Activated CD4-positive, alpha-beta T cell treated with anti-CD3 and anti-CD28 coated beads, Interleukin-2, Interleukin-6, amounts not matched to agents 100 ng/mL and 50 ng/mL, durations not matched to agents 16 hours and 8 hours (primary cell): Measurements from ENCODE around the gene WNT5A.
"Not testable (repeated sequence)": the region's sequence is repeated elsewhere in the genome, so short reads cannot be mapped to it uniquely, and the experiment has no call there.

Experiments used
- DNase-seq: peaks from one replicate; pipeline ENCODE4 v3.0.0-alpha.2; 2020

Gene WNT5A

DNA sequence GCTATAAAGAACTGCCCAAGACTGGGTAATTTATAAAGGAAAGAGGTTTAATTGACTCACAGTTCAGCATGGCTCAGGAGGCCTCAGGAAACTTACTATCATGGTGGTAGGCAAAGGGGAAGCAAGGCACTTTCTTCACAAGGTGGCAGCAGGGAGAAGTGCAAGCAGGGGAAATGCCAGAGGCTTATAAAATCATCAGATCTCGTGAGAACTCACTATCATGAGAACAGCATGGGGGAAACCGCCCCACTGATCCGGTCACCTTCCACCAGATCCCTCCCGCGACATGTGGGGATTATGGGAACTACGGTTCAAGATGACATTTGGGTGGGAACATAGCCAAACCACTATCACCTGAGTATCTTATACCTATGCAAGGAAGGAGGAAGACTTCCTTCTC is 18.0 kb upstream of the WNT5A start:
- DNase-seq, result not testable (repeated sequence)

DNA sequence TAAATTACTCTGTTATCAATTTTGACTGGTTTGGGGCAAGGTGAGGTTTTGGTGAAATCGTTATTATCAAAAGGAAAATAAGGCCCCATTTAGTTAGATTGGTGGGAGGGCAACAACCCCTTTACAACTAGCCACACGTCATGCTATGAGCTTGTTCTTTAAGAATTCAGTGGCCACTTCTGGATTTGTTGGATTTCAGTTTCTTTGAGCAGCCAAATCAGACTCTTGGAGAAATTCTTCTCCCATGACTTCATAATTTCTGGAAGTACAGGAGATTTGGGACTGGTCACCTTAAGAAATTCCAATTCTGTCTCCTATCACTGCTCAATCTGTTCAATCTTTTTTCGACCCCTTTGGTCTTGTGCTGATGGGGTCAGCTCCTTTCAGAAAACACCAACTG is 14.8 kb upstream of the WNT5A start:
- no peak for DNase-seq

DNA sequence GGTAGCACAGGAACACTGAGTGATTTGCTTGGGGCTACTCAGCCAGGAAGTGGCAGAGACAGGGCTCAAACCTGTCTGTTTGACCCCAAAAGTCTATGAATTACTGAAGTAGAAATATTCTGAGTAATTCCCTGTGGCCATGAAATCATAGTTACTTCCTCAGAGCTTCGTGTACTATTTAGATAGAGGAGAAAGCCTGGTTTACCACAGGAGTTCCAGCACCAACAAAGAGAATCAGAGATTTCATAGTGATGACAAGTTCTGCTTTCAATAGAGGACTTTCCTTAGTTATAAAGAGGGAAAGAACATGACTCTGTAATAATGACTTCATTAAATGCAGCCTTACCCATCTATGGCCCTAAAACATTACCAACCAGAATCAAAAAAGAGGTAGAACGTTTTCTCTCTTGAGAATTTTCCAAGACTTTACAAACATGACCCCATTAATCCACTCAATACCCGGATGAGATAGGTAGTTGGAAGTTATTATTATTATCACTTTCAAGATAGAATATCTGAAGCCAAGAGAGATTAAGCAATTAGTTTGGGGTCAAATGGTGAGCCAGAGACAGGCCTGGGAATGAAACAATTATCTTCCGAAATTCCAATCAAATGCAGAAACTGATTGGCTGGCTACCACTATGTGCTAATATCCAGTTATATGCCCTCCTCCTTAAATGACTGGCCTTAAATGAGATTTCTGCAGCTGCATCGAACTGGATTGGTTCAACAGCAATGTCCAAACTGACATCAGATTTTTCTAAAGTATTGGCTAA is 13.6 kb upstream of the WNT5A start:
- no peak for DNase-seq

DNA sequence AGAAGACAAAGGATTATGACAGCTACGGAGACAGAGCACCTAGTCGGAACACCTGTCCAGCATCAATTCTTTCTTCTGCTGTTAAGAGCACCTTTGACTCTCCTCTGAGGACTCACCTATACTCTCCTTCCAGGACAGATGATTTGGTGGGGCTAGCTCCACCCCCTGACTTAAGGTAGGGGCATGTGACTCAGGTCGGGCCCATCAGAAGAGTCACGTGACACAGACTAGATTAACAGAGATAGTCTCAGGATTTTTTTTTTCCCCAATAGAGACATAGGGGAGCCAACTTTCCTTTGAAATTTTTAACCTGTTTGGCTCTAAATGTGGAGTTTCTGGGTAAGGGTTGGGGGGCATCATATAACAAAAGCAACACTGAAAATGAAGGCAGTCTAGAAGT is 11.4 kb upstream of the WNT5A start:
- no peak for DNase-seq

DNA sequence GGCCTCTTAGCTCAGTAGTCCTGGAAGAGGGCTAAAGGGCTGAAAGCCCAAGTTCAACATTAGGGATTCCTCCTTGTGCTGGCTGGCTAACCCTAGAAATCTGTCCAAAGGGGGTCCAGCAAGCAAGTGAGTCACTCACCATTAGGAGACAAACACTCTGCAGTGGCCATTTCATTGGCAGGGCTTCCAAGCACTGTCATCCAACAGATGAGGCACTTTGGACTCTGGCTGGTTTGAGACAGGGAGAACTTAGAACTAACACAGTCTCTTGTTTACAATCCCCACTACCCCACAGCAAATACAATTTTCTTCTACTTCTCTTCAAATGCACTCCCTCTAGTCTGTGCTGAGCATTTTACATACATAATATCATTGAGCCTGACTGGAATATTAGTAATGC is 10.1 kb upstream of the WNT5A start:
- DNase-seq, result no peak

DNA sequence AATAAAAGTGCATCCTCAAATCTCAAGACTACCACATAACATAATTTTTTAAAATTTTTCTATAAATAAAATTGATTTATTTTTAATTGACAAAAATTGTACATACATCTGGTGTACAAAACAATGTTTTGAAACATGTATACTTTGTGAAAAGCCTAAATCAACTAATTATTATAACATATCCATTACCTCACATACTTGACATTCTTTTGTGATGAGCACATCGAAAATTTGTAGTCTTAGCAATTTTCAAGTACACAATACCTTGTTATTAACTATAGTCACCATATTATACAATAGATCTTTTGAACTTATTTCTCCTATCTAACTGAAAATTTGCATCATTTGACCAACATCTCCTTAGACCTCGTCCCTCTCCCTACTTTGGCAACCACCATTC is 7.9 kb upstream of the WNT5A start:
- DNase-seq, result no peak

DNA sequence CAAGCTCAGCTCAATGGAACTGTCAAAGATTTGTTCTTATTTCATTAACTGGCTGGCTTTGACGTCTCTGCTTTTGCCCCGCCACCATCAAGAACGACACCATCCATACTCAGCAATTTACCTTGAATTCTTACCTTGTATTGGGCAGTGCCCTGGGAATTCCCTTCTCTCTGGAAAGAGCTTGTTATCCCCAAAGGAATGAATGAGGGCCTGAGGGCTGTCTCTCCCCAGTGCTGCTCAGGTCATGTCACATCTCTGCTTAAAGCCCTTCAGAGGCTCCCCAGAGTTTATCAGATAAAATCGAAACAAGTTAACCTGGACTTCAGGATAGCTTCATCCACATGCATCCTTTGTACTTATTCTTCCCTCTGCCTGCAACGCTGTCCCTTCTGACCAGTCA is 5.9 kb upstream of the WNT5A start:
- no peak for DNase-seq

DNA sequence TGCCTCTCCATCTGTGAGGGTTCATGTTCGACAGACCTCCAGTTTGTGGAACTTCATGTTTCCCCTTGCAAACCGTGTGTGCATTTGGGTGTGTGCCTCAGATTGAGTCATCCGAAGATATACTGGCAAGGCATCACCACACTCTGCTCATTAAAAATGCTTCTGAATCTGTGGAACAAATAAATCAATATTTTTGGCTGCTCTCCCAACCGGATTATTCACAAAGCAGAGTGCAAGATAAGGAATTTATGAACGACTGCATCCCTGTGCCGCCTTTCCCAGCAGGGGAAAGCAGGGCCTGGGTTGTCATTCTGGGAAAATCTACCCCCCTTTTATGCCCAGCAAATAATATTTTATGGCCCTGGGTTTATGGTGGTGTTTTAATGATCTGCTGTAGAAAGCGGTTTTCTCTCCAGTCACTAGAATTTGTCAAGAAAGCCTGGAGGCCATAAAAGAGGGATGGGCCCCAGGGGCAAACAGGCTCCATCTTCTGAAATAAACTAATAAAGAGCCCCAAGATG is 4.2 kb upstream of the WNT5A start:
- no peak for DNase-seq

DNA sequence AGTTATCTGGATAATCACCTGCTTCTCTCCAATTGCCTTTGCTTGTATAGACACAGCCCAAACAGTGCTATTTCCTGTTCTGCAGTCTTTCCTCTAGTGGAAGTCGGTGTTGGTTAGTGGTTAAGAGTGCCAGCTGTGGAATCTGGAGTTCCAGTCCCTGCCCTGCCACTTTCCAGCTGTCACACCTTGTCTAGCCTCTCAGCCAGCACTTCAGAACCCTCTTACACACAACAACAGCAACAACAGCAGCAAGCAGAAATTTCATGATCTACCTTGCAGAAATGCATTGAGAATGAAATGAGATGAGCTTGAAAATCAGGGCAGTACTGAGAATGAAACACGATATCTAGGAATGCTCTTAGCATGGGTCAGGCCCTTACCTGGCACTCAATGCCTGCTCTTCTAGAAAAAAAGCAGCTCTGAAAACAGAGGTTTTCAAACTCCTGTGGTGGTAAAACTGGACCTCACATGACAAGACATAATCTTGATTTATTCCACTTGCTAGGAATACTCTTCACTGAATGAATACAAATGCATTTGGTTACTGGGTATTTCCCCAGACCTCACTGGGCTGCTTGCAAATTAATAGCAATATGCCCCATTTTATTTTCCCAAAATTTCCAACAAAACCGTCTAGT is 3.3 kb upstream of the WNT5A start:
- DNase-seq, result no peak

DNA sequence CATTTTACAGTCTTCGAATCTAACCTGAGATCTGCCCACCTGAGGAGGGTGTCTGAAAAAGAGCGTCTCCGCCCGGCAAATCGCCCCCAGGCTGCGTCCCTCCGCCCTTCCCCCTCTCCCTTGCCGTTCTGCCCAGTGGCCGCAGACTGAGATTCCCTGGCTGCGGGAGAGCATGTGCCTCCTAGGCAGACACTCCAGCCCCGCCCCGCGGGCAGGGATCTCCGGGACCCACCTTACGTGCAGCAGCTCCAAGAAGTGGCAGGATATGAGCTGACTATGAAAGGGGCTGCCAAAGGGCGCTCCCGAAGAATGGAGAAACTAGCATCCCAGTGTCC is 2.7 kb upstream of the WNT5A start:
- DNase-seq, result no peak

DNA sequence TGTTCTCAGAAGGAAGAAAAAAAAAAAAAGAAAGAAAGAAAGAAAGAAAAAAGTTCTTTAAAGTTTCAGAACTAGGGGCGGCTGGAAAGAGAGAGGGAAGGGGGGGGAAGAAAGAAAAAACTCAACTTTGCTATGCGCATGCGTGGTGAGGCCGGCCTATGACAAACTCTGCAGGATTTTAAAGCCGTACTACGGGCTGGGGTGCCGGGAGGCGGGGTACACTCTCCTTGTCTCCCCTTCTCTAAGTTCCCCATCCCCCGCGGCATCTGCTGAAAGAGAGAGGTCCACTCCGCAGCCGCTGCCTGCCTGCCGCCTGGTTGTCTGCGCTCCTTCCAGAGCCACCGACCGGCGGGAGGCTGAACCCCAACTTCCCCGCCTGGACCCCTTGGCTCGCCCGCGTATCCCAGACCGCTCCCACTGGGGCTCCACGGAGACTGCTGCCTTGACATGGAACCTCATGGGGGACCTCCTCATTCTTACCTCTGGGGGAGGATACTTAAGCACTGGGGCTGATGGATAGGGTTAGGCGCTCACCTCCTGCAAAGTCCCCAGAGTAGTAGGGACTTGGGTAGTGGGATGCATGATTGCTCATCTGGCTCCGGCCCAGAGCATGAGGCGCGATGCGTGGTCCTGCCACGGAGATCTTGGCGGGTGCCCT is 1.4 kb upstream of the WNT5A start:
- DNase-seq, result peak; percentile 22

DNA sequence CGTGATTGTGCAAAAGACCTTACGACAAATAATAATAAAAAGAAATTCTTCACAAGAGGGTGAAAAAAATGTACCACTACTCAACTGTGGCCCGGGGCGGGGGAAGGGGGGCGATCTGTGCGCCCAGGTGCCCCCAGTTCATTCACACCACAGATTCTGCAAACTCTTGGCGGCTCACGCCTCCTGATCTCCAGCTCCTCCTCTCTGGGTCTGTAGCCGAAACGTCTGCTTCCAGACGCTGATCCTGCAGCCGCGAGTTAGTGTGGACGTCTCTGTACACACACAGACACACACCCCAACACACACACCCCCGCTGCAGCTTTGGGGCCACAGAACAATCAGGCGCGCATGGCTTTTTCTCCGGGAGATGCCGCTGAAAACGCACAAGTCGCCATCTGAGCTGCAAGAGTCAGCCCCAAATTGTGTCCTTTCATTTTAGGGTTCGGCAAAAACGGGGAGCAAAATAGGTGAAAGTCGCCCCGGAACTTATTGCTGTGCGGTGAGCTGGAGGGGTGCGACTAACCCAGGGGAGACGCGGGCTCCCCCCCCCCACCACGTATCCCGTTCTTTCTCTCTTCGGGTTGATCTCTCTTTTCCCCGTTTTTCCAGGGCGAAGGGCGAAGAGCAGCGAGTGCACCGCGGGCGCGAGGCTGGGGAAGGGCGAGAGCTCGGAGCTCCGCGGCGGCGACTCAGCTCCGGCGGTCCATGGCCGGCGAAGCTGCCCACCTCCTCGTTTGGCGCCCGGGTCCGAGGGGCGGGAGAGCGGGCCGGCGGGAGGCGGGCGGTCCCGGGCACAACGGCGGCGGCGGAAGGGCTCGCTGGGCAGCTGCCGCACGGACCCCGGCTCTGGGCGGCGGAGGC is 505 bp upstream of the WNT5A start:
- no peak for DNase-seq

DNA sequence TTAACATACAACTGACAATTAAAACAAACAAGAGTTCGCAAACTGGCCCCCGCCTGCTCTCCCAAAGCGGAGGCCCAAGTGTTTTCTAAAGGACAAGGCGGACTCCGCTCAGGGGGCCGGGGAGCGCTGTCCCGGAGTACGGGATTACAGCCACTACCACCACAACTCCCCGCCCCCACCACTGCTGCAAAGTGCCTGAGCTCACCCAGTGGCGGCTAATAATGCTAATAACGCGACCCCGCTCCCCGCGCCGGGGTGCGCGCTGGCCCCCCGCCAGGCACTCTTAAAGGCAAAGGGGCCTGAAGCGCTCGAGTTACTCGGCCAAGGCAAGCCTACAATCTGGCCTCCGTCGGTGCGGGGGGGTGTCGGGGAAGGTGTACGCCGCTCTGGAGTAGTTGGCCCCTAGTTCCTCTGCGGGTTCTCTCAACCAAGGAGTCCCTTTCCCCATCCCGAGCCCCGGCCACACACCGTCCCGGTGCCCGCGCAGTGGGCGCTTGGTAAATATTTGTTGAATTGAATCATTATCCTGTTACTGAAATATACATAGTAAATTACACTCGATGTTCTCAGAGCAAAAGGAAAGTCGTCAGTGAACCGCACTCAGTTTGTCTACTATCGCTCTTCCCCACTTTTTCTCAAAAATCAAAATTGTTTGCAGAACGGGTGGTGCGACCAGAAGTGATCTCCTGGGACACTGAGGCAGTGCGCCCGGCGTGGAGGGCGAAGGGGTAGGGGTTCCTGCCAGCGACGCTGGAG is 827 bp downstream of the WNT5A start:
- DNase-seq, result no peak

DNA sequence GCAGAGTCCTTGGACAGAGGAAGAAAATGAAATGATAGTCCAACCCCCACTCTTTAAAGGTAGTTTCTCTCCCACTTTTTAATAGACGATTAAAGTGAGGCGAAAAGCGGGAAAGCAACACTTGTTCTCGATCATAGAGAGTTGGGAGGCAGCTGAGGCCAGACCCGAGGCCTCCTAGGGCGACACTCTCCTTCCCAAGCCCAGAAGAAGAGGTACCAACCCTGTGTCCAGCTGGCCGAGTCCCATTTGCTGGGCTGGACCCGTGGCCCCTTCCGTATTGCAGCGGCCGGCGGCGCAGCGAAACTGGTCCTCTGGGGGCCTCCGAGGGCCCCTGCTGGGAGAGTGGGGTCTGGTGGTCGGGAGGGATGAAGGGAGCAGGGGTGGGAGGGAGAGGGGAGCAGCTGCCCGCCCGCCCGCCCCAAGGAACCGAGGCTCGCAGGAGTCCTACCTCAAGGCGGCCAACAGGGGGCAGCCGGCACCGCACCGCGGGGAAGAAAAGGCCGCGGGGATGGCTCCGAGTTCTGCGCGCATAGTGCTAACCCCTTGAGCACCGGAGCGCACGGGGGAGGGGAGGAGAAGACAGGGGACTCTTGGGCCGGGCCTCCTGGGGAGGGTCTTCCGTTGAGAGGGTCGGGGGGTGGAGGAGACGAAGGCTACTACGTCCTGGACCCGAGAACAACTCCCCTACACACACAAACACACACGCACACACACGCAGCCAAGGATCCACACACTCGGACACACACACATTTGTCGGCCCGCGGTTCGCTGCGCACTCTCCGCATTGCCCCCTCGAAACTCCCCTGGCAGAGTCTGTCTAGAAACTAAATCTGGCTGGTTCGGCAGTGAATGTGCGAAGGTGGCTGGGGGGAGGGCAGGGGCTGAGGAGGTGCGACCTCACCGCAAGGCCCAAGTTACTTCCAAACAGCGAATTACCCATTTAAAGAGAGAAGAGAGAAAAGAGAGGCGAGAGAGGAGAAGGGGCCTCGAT is 2.0 kb downstream of the WNT5A start:
- DNase-seq, result peak; percentile 67

DNA sequence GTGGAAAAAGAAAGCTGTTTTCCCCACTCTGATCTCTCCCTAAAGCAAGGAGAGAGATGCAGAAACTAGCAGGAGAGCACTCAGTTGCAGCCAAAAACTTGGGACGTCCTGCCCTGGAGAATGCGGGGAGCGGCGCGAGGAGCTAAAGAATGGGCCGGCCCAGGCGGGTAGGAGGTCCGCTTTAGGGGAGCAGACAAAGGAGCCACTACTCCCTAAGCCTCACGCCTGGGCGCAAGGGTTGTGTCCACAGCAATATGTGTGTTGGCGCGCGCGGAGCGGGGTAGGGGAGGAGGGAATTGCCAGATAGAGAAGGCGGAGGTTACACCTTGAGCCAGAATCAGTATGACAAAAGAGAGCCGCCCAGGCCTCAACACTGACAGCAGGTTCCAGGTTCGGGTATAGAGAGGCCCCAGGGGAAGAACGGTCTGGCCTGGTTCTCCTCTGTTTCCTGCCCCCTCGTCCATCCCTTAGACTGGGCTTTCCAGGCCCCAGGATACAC is 2.9 kb downstream of the WNT5A start:
- no peak for DNase-seq

DNA sequence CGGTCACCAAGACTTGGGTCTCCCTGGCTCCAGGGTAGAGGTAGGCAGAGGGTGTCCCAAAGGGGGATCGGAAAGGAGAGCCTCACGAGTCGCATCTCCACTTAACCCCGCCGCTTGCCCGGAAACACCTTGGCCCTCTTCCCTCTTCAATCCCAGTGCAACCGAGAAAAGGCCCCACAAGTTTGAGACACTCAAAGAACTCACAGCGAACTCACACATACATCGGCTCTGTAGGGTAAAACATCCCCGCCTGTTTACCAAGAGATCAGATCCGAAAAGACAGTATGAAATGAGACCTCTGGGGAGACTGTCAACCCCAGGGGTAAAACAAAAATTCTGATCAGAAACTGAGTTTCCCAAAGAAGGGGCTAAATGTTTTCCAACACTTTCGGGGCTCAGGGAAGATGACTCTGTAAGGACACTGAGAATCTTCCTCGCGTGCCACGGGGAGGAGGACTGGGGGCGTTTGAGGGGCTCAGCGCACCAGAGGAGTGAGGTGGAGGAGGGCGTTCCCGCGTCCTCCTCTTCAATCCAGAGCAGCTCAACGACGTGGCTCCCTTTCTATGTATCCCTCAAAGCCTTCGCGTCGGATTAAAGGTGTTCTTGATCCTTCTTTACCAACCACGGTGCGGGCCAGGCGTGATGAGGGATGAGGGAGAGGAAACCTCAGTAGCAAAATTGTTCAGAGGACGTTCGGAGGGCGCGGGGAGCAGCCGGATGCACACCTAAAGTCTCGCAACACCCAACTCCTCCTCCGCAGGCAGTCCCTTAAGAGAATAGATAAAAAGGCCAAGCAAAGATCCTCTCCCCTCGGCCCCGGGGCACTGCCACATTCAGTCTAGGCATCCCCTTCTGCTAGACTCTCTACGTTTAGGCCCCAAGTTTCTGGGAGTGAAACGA is 3.7 kb downstream of the WNT5A start:
- no peak for DNase-seq

DNA sequence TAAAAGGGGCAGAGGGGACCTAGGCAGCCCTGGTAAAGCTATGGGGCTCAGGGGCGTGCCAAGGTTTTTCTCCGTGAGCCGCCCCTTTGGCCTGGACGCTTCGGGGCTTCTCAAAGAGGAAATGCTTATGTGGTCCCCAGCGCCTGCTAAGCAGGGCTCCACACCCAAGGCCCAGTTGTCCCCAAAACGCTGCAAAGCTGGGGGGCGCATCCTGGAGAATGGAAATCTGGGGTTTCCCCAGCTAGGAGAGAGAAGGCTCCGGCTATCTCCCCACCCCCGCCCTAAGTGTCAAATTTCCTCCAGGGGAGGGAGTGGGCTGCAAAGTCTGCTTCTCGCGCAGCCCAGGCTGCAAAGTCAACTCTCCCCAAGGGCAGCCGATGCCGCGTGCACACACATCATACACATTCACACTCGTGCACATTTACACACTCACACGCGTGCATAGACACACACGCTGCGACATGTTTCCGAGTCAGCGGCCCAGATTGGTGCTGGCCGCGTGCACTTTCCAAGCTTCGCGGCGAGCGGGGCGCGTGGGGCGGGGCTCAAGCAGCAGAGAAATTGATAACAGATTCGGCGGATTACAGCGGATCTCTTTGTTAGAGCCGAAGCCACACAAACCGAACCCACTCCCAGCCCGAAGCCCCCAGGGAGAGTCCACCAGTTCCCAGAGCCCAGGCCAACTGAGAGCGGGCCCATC is 4.5 kb downstream of the WNT5A start:
- no peak for DNase-seq

DNA sequence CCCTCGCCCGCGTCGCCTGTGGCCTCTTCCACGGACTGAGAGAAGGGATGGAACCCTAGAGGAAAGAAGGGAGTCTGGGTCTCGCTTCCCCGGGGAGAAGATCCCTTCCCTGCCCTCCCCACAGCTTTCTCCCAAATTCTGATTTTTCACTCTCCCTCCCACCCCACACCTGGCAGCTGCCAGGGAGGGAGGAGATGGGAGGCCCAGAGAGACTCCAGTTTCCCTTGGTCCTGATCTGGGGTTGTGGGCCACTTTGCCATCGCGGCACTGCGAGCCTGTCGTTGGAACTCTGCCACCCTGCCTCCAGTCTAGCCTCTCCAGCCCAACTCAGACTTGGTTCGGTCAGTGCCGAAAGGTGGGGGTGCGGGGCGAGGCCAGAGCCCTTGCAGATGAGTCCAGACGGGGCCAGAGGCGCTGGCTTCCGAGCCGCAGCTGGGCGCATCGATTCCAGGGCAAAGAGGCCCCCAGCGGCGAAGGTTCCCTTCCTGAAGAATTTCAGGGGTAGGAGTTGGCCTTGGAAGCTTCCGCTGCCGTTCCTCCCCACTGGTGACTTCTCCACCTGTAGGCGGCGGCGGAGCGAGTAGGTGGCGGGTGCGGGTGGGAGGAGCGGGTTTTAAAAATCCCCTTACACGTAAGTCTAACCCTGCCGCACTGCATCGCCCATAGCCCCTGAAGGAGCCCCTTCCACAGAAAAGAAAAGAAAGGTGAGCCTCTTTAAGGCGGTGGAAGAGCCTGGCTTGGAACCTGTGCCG is 5.2 kb downstream of the WNT5A start:
- DNase-seq, result no peak
